Tibial nerve (tissue), 4 donors: ENCODE data around the gene PDK1. TPM values are rescaled to one million over a fixed set of nuclear protein-coding genes. Genes with fewer than 3 reads are reported as not detected.

Experiments
- DNase-seq, 2 donors: peaks; one replicate each; pipeline ENCODE4 v3.0.0-alpha.2; 2019; ENCODE audit warnings: low spot score in 2 of 2
- H3K27ac ChIP-seq, 4 donors: fragments of 200-600 bp; sonication (generic) in 3 of 4; one replicate each; pipeline ENCODE4 v1.5.1; 2017 to 2019; ENCODE audit warnings: mild to moderate bottlenecking in 1 of 4
- H3K27me3 ChIP-seq, 2 donors: fragments of 200-600 bp; sonication (generic) in 1 of 2; one replicate each; pipeline versions ENCODE4 v1.5.1 to v1.6.0; 2017 to 2019
- H3K36me3 ChIP-seq, 3 donors: fragments of 200-600 bp; sonication (generic); one replicate each; pipeline ENCODE4 v1.5.1; 2018 to 2019
- H3K4me1 ChIP-seq, 4 donors: fragments of 200-600 bp; sonication (generic) in 3 of 4; one replicate each; pipeline ENCODE4 v1.5.1; 2017 to 2019
- H3K4me3 ChIP-seq, 4 donors: fragments of 200-600 bp; sonication (generic) in 3 of 4; one replicate each; pipeline ENCODE4 v1.5.1; 2017 to 2019; ENCODE audit warnings: mild to moderate bottlenecking in 1 of 4, moderate library complexity in 1 of 4
- H3K9me3 ChIP-seq, 4 donors: fragments of 200-600 bp; sonication (generic) in 3 of 4; one replicate each; pipeline ENCODE4 v1.5.1; 2017 to 2019
- CTCF ChIP-seq, 5 experiments: fragments of 200-600 bp in 3 of 5; fragments of 450-650 bp in 2 of 5; sonication (generic) in 3 of 5; IDR thresholded peaks; one replicate each; pipeline ENCODE4 v1.5.1; 2016 to 2019; ENCODE audit warnings: antibody characterized with exemption in 5 of 5, mild to moderate bottlenecking in 3 of 5, moderate library complexity in 2 of 5
- EP300 ChIP-seq, 2 donors: sonication (generic); formaldehyde crosslinking; IDR thresholded peaks; one replicate each; pipeline ENCODE4 v1.6.1; 2017; ENCODE audit warnings: antibody characterized with exemption in 2 of 2, mild to moderate bottlenecking in 1 of 2
- POLR2A ChIP-seq, 2 donors: fragments of 450-650 bp; IDR thresholded peaks; one replicate each; pipeline ENCODE4 v1.6.1; 2017; ENCODE audit warnings: antibody characterized with exemption in 2 of 2, mild to moderate bottlenecking in 2 of 2, moderate library complexity in 2 of 2
- WGBS, 2 donors: methylation state at CpG; one replicate each; pipeline ENCODE4 v1.1.5; 2018; 5-methylcytosine and 5-hydroxymethylcytosine counted together
- total RNA-seq, 4 donors: library from RNA; depleted of rRNA; stranded (reverse); fragments of >200 nt; gene quantifications; one replicate each; pipeline ENCODE4 v1.1.0, GENCODE V29; 2016

Gene PDK1
- total RNA-seq, 4 donors from 2014 or later, result 10.4 to 25.6 (median 16.2) TPM

- Histone ChIP-seq H3K36me3 (peaks cover 0 to 9% (median 0%) of the 10 kb centered on the region in 3 donors), H3K27ac (no peak overlapping the region), H3K9me3 (no peaks in the 10 kb centered on the region), H3K27me3 (no peaks in the 10 kb centered on the region), H3K4me3 (no peak overlapping the region), H3K4me1 (peaks cover 0 to 9% (median 0%) of the 10 kb centered on the region in 4 donors)
- TF ChIP-seq EP300 (IDR thresholded peaks at IDR 0.05) (no peak), CTCF (IDR thresholded peaks at IDR 0.05) (no peak), POLR2A (IDR thresholded peaks at IDR 0.05) (no peak)
- DNase-seq, result no peak
- WGBS, 2 donors, result 73 to 84% methylated on average over 4 of the region's 4 CpGs
These were observed 57.1 kb downstream of the PDK1 start for GRCh38 chr2:172613040-172613439.

- no peak overlapping the region for H3K27ac ChIP-seq
- H3K9me3 ChIP-seq, result no peaks in the 10 kb centered on the region
- H3K27me3 ChIP-seq, result no peaks in the 10 kb centered on the region
- no peak overlapping the region for H3K4me3 ChIP-seq
- peaks cover 0 to 9% (median 0%) of the 10 kb centered on the region in 3 donors for H3K36me3 ChIP-seq
- TF ChIP-seq EP300 (IDR thresholded peaks at IDR 0.05), result no peak
- TF ChIP-seq POLR2A (IDR thresholded peaks at IDR 0.05), result no peak
- no peak for TF ChIP-seq CTCF (IDR thresholded peaks at IDR 0.05)
- peaks cover 0 to 9% (median 0%) of the 10 kb centered on the region in 4 donors for H3K4me1 ChIP-seq
- no peak for DNase-seq
- 58 to 71% methylated on average over 5 to 10 of the region's 10 CpGs for WGBS, 2 donors
These were observed 57.8 kb downstream of the PDK1 start for GRCh38 chr2:172613615-172614231.

GRCh38 chr2:172614932-172615331 is 59.0 kb downstream of the PDK1 start:
- no peak for DNase-seq
- Histone ChIP-seq H3K4me1 (peaks cover 0 to 9% (median 0%) of the 10 kb centered on the region in 4 donors), H3K9me3 (no peaks in the 10 kb centered on the region), H3K36me3 (peaks cover 0 to 9% (median 0%) of the 10 kb centered on the region in 3 donors), H3K4me3 (no peak overlapping the region), H3K27ac (no peak overlapping the region), H3K27me3 (no peaks in the 10 kb centered on the region)
- 39 to 48% methylated on average over 6 of the region's 6 CpGs for WGBS, 2 donors
- TF ChIP-seq EP300 (IDR thresholded peaks at IDR 0.05), result no peak
- TF ChIP-seq POLR2A (IDR thresholded peaks at IDR 0.05), result no peak
- TF ChIP-seq CTCF (IDR thresholded peaks at IDR 0.05), result no peak

- H3K36me3 ChIP-seq, result peaks cover 0 to 9% (median 0%) of the 10 kb centered on the region in 3 donors
- H3K4me1 ChIP-seq, result peaks cover 0 to 9% (median 0%) of the 10 kb centered on the region in 4 donors
- H3K27ac ChIP-seq, result no peak overlapping the region
- WGBS, 2 donors, result 80 to 90% methylated on average over 5 of the region's 5 CpGs
- H3K9me3 ChIP-seq, result no peaks in the 10 kb centered on the region
- TF ChIP-seq POLR2A (IDR thresholded peaks at IDR 0.05), result no peak
- TF ChIP-seq EP300 (IDR thresholded peaks at IDR 0.05), result no peak
- no peak for TF ChIP-seq CTCF (IDR thresholded peaks at IDR 0.05)
- no peak for DNase-seq
- H3K4me3 ChIP-seq, result no peak overlapping the region
- H3K27me3 ChIP-seq, result no peaks in the 10 kb centered on the region
These were observed 59.9 kb downstream of the PDK1 start for GRCh38 chr2:172615727-172616261.

GRCh38 chr2:172617115-172617514 is 61.2 kb downstream of the PDK1 start:
- no peak overlapping the region for H3K4me3 ChIP-seq
- peaks cover 0 to 9% (median 0%) of the 10 kb centered on the region in 3 donors for H3K36me3 ChIP-seq
- 96 to 97% methylated on average over 2 of the region's 2 CpGs for WGBS, 2 donors
- no peak for DNase-seq
- H3K27me3 ChIP-seq, result no peaks in the 10 kb centered on the region
- TF ChIP-seq EP300 (IDR thresholded peaks at IDR 0.05) (no peak), CTCF (IDR thresholded peaks at IDR 0.05) (no peak), POLR2A (IDR thresholded peaks at IDR 0.05) (no peak)
- peaks cover 0 to 9% (median 0%) of the 10 kb centered on the region in 4 donors for H3K4me1 ChIP-seq
- no peak overlapping the region for H3K27ac ChIP-seq
- no peaks in the 10 kb centered on the region for H3K9me3 ChIP-seq
